GM19324 (cell line): ENCODE measurements around the gene CDH24.
A peak's percentile ranks its signal among the peaks of the same experiment; 100 is the strongest.

Experiments
- ATAC-seq: cut with Tn5 transposase; IDR thresholded peaks from one replicate; pipeline ENCODE4 v1.9.1; 2021; ENCODE audit warnings: mild to moderate bottlenecking, moderate library complexity; ENCODE audit not compliant: unreplicated experiment, low FRiP score

CDH24 gene

DNA sequence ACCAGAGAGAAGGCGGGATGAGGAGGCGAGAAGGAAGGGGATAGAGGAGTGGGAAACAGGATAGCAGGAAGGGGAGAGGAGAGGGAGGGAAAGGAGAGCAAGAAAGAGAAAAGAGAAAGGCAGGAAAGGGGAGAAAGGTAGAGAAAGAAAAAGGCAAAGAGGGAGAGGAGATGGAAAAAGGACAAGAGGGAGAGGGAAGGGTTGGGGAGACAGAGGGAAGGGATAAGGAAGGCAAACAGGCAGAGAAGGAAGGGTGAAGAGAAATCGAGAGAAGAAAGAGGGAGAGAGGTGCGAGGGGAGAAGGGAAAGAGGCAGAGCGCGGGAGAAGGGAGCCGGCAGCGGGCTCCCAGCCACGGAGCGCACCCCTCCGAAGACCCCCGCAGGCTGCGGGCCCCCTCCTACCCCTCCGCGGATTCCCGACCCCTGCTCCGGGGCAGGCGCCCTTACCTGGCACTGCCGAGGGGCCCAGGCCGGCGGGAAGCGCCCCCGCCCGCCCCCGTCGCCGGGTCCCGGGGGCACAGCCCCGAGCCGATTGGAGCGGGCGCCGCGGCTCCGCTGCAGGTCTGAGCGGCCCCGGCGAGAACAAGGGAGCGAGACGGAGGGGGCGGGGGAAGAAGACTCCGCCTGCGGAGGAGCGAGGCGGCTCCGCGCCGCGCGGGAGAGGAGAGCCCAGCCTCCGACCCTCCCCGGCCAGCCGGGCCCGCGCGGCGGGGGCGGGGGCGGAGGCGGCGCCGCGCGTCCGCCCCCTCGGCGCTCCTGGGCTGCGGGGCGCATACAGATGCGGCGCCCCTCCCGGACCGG lies at the start of gene CDH24:
Gene CDH24 (minus strand): TSS at position 565 of the 801 bp plus-strand sequence. CDS start 1,787 bp downstream, outside the sequence.
- peak; percentile 47 for ATAC-seq

DNA sequence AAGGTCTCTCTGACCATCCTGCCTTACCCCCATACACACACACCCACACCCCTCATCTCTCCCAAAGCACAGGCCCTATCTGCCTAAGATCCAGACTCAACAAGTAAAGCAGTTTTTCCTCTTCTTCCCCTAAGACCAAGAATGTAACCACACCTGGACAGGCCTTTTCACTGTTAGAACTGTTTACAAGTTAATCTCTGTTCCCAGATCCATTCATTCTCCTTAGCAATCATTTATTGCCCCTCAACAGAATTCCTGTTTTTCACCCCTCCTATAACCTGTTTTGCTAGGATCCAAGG lies 49.4 kb upstream of the CDH24 start:
- no peak for ATAC-seq

GRCh38 chr14:23105348-23105824 lies 48.1 kb upstream of the CDH24 start:
- no peak for ATAC-seq

GRCh38 chr14:23104591-23105347 lies 47.4 kb upstream of the CDH24 start, which contains the start of gene CIROP:
CIROP (minus strand) TSS chr14:23104989; CDS start chr14:23104920, 69 bp downstream.
- ATAC-seq, result no peak

DNA sequence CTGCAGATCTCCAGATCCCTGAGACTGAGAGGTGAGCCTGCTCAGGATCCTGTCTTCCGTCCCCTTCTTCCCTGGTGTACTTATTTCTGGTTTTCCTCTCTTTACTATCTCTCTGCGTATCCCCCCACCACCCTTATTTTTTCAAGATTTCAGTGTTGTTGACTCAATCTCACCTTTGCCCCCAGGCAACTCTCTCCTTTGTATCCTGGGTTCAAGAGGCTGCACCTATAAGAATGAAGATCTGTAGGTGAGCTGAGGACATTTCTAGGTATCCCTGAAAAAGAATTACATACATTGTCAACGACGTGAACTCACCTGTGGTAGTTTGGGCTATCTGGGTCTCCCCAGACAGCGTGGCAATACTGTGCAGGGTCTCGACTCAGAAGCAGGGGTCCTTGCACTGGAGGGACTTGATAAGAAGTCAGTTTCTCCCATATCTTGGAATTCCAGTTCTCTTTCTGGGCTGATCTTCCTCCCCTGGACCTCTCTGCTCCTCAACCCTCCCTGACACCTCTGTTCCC lies 46.8 kb upstream of the CDH24 start:
- ATAC-seq, result no peak

- no peak for ATAC-seq
These were observed 46.3 kb upstream of the CDH24 start for GRCh38 chr14:23103581-23103980.

DNA sequence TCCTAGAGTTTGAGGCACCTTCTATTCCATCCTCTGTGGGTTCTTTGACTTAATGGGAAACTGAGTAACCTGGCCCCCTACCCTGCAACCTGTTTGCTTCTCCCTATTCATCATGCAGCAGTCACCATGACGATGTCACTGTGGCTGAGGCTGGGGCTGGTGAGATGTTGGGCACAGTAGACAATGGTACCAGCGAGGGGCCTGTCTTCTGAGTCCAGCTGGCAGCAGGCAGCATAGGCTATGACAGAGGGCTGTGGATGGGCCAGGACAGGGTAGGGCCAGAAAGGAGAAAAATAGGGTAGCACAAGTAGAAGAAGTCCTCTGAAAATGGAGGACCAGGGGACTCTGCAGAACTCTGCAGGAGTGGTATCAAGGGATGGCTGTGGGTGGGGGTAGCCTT lies 45.5 kb upstream of the CDH24 start:
- ATAC-seq, result no peak

GRCh38 chr14:23101986-23102625 lies 44.8 kb upstream of the CDH24 start:
- ATAC-seq, result no peak

DNA sequence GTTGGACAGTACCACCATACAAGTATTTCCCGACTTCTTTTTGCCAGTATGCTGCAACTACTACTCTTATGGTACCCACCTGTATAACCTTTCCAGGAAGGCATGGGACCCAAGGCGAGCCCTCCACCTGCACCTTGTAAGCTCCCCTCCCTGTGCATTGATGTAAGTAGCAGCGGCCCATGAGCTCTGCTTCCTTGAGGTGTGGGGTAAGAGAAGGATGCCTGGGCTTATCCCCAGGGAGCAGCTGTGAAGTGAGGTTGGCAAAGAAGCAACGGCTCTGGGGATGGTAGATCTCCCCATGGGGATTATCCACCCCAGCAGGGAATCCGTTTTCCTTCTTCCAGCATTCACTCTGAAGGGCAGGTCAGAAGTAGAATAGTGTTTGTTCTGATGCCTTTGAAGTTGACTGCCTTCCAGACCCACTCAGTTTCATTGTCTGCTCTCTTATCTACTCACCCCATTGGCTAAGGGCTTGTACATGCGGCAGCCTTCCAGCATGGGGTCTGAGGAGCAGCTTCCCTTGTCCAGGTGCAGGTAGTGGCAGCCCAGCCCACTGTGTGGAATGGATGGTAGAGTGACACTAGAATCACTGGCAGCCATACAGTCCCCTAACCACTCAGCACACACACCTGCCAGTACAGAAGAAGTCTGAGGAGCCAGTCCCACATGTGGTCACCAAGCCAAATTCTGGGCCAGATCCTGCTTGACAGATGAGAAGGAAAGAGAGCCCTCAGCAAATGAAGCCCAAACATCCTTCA lies 44.1 kb upstream of the CDH24 start:
- no peak for ATAC-seq

- no peak for ATAC-seq
These were observed 42.0 kb upstream of the CDH24 start for GRCh38 chr14:23099212-23099861.

- no peak for ATAC-seq
These were observed 40.5 kb upstream of the CDH24 start for GRCh38 chr14:23097786-23098185.

DNA sequence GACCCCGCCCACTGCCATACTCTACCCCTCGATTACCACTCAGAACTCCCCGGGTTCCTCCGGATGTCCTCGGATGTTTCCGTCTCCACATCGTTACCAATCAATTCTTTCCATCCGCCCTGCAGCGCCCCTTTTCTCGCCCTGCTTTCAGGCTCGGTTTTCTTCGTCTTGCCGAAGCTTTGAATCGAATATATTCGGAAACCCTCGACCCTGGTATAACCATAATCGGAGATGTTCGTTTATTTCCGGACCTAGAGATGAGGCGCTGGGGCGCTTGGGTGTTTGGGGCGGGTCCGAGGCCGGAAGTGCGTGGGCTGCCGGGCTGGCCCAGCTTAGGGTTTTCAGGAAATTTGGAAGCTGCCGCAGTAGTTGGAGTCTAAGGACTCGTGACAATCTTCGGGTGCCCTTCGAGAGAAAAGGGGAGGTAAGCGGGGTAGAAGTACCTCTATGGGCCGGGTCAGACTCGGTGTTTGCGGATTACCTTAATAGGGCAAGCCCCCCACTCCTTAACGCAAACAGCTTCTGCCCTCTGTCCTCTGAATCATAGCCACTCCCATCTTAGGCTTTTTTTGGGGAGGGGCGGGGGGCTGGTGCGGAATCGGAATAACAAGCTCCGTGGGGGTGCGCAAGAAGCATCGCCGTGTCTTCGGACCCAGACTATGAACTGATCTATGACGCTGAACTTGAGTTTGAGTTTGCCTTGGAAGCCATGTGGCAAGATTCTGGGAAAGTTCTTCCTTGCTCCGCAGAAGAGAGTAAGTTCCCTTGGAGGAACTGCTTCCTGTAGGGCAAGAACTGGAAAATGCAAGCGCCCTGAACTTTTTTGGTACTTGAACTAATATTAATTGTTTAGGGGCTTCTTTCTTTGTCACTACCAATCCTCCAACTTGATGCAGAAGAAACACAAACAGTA lies 38.1 kb upstream of the CDH24 start, which contains the start of gene C14orf119:
Gene C14orf119 (plus strand): TSS at position 310 of the 913 bp plus-strand sequence. CDS start 2,154 bp downstream, outside the sequence.
- peak; percentile 96 for ATAC-seq

GRCh38 chr14:23094666-23095195 lies 37.4 kb upstream of the CDH24 start, which contains the start of gene ACIN1:
ACIN1 (minus strand) TSS chr14:23095136; CDS start chr14:23095112, 24 bp downstream.
- ATAC-seq, result peak; percentile 34

DNA sequence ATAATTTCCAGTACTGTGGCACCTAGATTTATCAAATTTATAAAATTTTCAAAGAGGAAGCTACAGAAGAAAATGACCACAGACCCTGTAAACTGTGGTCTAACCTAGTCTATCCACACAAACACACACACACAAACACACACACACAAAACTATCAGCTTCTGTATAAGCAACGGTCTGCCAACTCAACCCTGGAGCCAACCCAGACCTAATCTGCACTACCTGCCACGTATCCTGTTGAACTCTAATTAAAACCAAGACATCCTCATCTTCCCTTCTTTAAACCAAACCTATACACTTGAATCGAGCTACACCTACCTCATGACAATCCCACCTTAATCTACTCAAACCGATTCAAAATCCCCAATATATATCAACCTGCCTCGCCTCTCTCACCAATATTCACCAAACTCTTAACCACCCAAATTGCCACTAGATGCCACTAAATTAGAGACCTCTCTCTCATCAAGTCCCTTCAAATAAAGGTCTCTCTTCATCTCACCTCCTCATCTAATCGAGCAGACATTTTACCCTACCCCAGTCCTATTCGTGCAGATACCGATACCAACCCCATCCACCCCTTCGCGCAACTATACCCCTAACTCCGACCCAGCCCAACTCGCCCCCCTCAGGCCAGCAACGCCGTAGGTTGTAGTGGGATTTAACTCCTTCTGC lies 36.8 kb upstream of the CDH24 start:
- ATAC-seq, result no peak

GRCh38 chr14:23093526-23093925 lies 36.2 kb upstream of the CDH24 start:
- ATAC-seq, result no peak

DNA sequence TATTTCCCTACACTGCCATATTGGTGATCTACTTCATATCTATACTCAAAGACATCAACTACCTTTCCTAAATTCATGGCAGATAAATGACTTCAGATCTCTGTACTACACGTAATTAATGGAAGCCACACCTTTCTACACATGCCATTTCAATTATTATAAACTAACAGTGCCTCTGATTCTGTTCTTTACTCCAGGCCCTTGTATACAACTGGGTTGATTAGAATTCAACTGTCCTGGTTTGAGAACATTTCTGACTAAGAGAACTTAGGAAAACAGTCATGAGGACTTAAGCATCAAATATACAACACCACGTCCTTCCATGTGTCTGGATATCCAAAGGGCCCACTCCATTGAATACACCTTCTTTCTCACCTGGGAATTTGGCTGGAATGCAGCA lies 35.8 kb upstream of the CDH24 start:
- no peak for ATAC-seq
